Astrocyte of the cerebellum (primary cell): ENCODE results near the gene NPPC.

Experiments used
- DNase-seq: peaks from one replicate; pipeline ENCODE4 v3.0.0-alpha.2; 2011; ENCODE audit warnings: low read depth
- H3K4me3 ChIP-seq: 2 replicates; pipeline ENCODE4 v1.5.1; 2011; ENCODE audit warnings: mild to moderate bottlenecking, low read depth, low read length, moderate library complexity
- in situ Hi-C: cut with HindIII; loops from 2 replicates; pipeline ENCODE4 v1.10.0; 2017; ENCODE audit warnings: low sequenced_read_pairs
- TF ChIP-seq, protein P1 (sequence below): IDR thresholded peaks from 2 replicates; pipeline ENCODE4 v1.5.1; 2012; ENCODE audit warnings: low read length, low read depth, moderate library complexity, mild to moderate bottlenecking; ENCODE audit errors: missing control alignments

The NPPC gene

DNA sequence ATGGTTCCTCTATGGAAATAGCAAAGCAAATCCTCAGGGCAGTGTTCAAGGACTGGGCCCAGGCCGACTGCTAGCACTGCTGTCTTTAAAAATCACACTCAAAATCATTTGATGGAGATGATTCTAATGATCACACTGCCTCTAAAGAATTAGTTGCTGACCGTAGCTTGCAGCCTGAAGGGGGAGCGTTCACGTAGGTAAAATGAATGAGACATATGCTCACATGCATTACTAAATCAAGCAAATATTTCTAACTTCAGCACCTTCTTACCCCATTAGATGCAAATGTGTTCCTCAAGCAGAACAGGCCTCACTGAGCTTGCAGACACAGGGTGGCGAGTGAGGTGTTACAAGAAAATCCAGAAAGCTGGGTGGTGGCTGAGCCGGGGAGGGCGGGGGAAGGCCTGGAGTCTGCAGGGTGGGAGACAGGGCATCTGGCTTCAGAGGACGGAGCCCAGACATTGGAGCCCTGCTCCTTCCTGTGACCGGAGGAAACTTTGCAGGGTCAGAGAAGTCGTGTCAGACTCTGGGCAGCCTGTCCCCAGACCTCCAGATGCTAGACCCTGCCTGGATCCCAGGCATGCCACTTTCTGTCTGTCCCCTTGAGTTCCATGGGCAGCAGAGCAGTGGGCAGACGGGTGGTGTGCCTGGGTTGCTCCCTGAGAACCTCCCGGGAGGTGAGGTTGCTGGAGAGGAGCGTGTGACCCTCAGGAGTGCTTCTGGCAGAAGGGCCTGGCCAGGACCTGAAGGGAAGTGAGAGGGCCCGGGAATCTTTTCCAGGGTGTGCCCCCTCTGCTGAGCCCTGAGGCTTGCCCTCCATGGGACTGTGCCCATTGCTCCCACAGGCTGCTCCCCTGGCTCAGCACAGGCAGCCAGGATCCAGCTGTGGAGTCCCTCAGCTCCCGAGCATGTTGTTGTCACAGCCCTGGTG is 7.1 kb upstream of the NPPC start:
- no peak overlapping the region for H3K4me3 ChIP-seq
- in situ Hi-C loops = no loop called here
- DNase-seq = no peak
- TF ChIP-seq, protein P1, sequence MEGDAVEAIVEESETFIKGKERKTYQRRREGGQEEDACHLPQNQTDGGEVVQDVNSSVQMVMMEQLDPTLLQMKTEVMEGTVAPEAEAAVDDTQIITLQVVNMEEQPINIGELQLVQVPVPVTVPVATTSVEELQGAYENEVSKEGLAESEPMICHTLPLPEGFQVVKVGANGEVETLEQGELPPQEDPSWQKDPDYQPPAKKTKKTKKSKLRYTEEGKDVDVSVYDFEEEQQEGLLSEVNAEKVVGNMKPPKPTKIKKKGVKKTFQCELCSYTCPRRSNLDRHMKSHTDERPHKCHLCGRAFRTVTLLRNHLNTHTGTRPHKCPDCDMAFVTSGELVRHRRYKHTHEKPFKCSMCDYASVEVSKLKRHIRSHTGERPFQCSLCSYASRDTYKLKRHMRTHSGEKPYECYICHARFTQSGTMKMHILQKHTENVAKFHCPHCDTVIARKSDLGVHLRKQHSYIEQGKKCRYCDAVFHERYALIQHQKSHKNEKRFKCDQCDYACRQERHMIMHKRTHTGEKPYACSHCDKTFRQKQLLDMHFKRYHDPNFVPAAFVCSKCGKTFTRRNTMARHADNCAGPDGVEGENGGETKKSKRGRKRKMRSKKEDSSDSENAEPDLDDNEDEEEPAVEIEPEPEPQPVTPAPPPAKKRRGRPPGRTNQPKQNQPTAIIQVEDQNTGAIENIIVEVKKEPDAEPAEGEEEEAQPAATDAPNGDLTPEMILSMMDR = peak; percentile 19

DNA sequence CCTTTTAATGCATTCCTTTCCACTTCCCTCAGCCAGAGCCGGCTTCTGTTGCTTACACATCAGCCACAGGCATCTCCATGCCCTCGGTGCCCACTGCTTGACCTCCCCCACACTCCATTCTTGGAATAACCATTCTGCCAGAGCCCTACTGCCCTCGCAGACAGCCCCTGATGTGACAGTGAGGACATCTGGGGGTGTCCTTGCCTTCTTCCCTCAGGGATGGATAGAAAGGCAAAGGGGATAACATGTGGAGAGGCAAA is 6.4 kb upstream of the NPPC start:
- no peak overlapping the region for H3K4me3 ChIP-seq
- TF ChIP-seq, protein P1 = no peak
- in situ Hi-C loops = no loop called here
- DNase-seq = no peak

DNA sequence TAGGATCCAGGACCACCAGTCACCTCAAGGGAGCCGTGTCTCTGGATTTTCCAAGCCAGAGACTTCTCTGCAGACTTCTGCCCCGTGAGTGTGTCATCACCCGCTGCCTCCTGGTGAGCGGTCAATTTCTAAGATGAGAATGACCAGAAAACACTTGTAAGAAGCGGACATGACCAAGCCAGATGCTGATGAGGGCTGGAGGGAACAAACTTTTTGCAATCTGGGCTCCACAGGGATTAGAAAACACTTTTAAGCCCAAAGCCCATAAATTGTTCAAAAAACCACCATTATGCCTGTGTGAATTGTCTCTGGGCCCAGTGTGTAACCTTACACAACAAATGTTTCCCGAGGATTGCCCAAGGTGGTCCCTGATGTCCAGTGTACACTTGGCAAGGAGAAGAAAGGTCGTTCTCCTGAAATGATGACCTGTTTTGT is 5.3 kb upstream of the NPPC start:
- no peak for DNase-seq
- in situ Hi-C loops = no loop called here

DNA sequence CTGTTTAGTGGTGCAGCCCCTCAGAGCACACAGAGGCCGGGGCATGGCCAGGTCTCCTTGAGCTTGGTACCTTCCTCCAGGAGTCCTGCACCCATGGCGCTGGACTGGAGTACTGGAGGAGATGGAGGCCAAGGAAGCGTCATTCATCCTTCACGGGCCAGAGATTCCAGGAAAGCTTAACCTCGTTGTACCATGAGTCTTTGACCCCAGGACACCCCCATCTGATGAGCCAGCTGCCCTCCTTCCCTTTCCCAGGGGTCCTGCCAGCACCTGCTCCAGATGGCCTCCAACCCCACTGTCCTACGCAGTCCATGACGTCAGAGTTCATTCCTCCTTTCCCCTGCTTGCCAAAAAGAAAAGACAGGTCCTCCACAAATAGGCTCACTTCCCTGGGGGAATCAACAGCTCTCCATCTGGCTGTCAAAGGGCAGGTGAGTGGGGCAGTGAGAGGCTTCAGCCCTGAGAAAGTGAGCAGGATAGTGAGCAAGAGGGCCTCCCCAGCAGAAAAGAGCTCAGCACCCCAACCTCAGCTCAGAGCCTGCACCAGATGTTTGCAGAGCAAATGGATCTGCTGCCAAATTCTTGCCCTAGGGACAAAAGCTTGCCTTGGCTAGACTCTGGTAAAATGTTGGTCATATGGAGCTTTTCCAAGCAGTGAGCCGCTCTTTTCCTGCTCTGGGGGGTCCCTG is 4.5 kb upstream of the NPPC start:
- H3K4me3 ChIP-seq = no peak overlapping the region
- in situ Hi-C loops = no loop called here
- TF ChIP-seq, protein P1 = no peak
- no peak for DNase-seq

More for the DNA sequence above, 5.3 kb upstream of the NPPC start:
- no peak overlapping the region for H3K4me3 ChIP-seq
- TF ChIP-seq, protein P1 = no peak

DNA sequence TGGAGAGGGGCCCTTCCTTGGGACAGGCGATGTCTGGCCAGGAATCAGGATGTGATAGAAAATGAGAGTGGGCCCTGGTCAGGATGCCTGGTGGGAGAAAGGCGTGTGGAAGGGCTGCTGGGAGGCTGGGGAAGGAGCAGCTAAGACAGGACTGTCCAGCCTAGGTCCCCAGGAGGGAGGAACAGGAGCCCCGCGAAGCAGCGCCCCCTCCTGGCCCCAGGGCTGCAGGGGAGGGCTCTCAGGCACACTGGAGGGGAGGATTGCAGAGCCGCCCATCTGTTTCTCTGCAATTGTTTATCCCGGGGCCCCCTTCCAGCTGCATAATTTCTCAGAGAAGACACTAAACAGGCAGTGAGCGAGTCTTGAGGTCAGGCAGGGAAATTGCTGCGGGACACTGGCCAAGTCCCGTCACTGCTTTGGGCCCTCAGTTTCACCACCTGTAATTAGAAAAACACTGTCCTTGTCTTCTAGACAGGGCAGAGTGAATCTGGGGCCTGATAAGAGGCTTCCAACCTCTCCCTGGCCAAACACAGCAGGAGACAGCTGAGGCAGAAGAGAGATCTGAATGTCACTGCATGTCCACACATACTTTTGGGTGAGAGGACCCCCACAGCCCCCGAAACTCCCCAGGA is 3.9 kb upstream of the NPPC start:
- TF ChIP-seq, protein P1 = peak; percentile 27
- in situ Hi-C loops = no loop called here
- H3K4me3 ChIP-seq = no peak overlapping the region
- no peak for DNase-seq

DNA sequence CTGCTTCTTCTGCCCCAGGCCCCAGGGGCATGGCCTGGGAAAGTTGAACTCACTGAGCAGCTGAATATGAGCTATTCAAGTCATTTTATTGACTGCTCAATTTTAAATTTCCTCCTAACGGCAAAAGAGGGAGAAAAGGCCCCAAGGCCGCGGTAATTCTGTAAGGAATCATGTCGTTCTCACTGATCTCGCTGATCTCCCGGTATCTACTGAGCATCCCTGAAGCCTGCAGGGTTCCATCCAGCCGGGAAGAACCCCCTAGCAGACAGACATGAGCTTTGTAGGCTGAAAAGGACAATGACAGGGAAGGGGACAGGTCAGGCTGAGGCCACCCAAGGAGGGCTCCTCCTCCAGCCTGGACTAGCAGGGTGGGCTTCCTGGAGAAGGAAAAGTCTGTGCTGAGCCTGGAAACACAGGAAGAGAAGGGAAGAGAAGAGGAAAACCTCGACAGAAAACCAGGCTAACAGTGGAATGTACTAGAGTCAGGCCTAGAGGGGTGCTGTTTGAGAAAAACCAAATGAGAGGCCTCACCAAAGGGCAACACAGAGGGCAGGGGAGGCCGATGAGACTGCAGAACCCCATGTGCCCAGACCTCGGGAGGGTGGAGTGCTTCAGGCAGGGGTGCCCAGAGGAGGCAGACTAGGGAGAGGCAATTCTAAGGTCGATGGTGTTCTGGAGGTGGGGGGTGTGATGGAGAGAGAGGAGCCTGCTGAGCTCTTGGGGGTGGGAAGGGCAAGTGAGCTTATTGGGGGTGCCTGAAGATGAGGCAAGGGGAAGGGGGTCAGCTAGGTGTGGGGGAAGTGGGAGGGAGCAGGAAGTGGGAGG is 2.9 kb upstream of the NPPC start:
- in situ Hi-C loops = no loop called here
- TF ChIP-seq, protein P1 = no peak
- no peak for DNase-seq
- H3K4me3 ChIP-seq = no peak overlapping the region
